GM23338 (cell line): ENCODE data around the gene DCLK2. TPM values are rescaled to one million over a fixed set of nuclear protein-coding genes. Genes with fewer than 3 reads are reported as not detected.

Experiments used
- ATAC-seq: fragments of 200-7000 bp; cut with Tn5 transposase; 3 replicates; pipeline ENCODE4 v1.9.1; 2020
- DNase-seq: peaks from one replicate; pipeline ENCODE4 v3.0.0-alpha.2; 2015; ENCODE audit warnings: low spot score
- H2AFZ ChIP-seq: fragments of 200-600 bp; sonication (generic); 2 replicates; pipeline ENCODE4 v1.8.0; 2016; ENCODE audit warnings: antibody characterized with exemption, mild to moderate bottlenecking, moderate library complexity
- H3F3A ChIP-seq: fragments of 200-600 bp; sonication (generic); replicated peaks from 2 replicates; pipeline ENCODE4 v1.8.0; 2017; ENCODE audit warnings: antibody characterized with exemption, mixed run types, low read depth
- H3K27ac ChIP-seq: fragments of 200-600 bp; sonication (generic); 2 replicates; pipeline ENCODE4 v1.6.1; 2016; ENCODE audit warnings: low read depth
- H3K27me3 ChIP-seq: fragments of 200-600 bp; sonication (generic); 2 replicates; pipeline ENCODE4 v1.8.0; 2016; ENCODE audit warnings: mild to moderate bottlenecking, mixed run types, moderate library complexity; ENCODE audit not compliant: insufficient read depth
- H3K36me3 ChIP-seq: fragments of 200-600 bp; sonication (generic); 2 replicates; pipeline ENCODE4 v1.8.0; 2016; ENCODE audit warnings: mild to moderate bottlenecking; ENCODE audit not compliant: insufficient read depth
- H3K4me1 ChIP-seq: fragments of 200-600 bp; sonication (generic); 2 replicates; pipeline ENCODE4 v1.8.0; 2016; ENCODE audit warnings: mild to moderate bottlenecking, moderate library complexity; ENCODE audit not compliant: insufficient read depth
- H3K4me2 ChIP-seq: fragments of 200-600 bp; sonication (generic); 2 replicates; pipeline ENCODE4 v1.7.1; 2017; ENCODE audit warnings: mixed run types
- H3K4me3 ChIP-seq: fragments of 200-600 bp; sonication (generic); 2 replicates; pipeline ENCODE4 v1.6.1; 2016; ENCODE audit warnings: mixed run types
- H3K79me2 ChIP-seq: fragments of 200-600 bp; sonication (generic); replicated peaks from 2 replicates; pipeline ENCODE4 v1.8.0; 2017; ENCODE audit warnings: mild to moderate bottlenecking; ENCODE audit not compliant: insufficient read depth
- H3K9me2 ChIP-seq: fragments of 200-600 bp; sonication (generic); 2 replicates; pipeline ENCODE4 v1.8.0; 2017; ENCODE audit not compliant: insufficient read depth
- H4K20me1 ChIP-seq: fragments of 200-600 bp; sonication (generic); replicated peaks from 2 replicates; pipeline ENCODE4 v1.8.0; 2017; ENCODE audit warnings: mild to moderate bottlenecking; ENCODE audit not compliant: insufficient read depth
- H3K27ac Mint-ChIP-seq: 2 replicates; pipeline ENCODE4 v1.8.0; 2020; ENCODE audit warnings: inconsistent platforms, mild to moderate bottlenecking, moderate library complexity, mixed read lengths
- H3K27me3 Mint-ChIP-seq: 3 replicates; pipeline ENCODE4 v1.8.0; 2022; ENCODE audit warnings: low read depth, mild to moderate bottlenecking, moderate library complexity, mixed read lengths, inconsistent platforms; ENCODE audit not compliant: insufficient read depth, poor library complexity
- H3K36me3 Mint-ChIP-seq: 3 replicates; pipeline ENCODE4 v1.8.0; 2021; ENCODE audit warnings: low read depth, mild to moderate bottlenecking, inconsistent platforms, moderate library complexity, mixed read lengths
- H3K4me1 Mint-ChIP-seq: 3 replicates; pipeline ENCODE4 v1.8.0; 2020; ENCODE audit warnings: mild to moderate bottlenecking, inconsistent platforms, mixed read lengths
- H3K4me3 Mint-ChIP-seq: 3 replicates; pipeline ENCODE4 v1.8.0; 2021; ENCODE audit warnings: moderate library complexity, mild to moderate bottlenecking, inconsistent platforms, mixed read lengths
- H3K9me3 Mint-ChIP-seq: 3 replicates; pipeline ENCODE4 v1.8.0; 2020; ENCODE audit warnings: moderate library complexity, mild to moderate bottlenecking, inconsistent platforms, mixed read lengths
- ETS1 ChIP-seq: IDR thresholded peaks from 2 replicates; pipeline ENCODE4 v1.6.1; 2016; ENCODE audit warnings: antibody characterized with exemption
- EZH2 ChIP-seq: fragments of 200-600 bp; sonication (generic); IDR thresholded peaks from one replicate; pipeline ENCODE4 v1.8.0; 2017; ENCODE audit warnings: antibody characterized with exemption, mild to moderate bottlenecking, low read depth; ENCODE audit not compliant: unreplicated experiment
- JUNB ChIP-seq: IDR thresholded peaks from one replicate; pipeline ENCODE4 v1.6.1; 2016; ENCODE audit warnings: antibody characterized with exemption; ENCODE audit not compliant: unreplicated experiment
- NANOG ChIP-seq: IDR thresholded peaks from 2 replicates; pipeline ENCODE4 v1.6.1; 2016; ENCODE audit warnings: antibody characterized with exemption, borderline replicate concordance
- POLR2AphosphoS5 ChIP-seq: IDR thresholded peaks from 2 replicates; pipeline ENCODE4 v1.6.1; 2016; ENCODE audit warnings: antibody characterized with exemption, low read depth
- ZNF114 ChIP-seq: fragments of 250-450 bp; sonication (Bioruptor Pico); IDR thresholded peaks from 2 replicates; pipeline ENCODE4 v1.5.0; 2020; ENCODE audit warnings: mild to moderate bottlenecking, moderate library complexity
- ZNF331 ChIP-seq: fragments of 250-450 bp; sonication (Bioruptor Pico); IDR thresholded peaks from 2 replicates; pipeline ENCODE4 v1.5.0; 2020; ENCODE audit warnings: low read depth, mild to moderate bottlenecking, moderate library complexity
- ZNF462 ChIP-seq: fragments of 250-450 bp; sonication (Bioruptor Pico); IDR thresholded peaks from 2 replicates; pipeline ENCODE4 v1.5.0; 2020; ENCODE audit warnings: mild to moderate bottlenecking, moderate library complexity
- polyA plus RNA-seq: library from polyadenylated mRNA; unstranded; fragments of >200 nt; fragmentation: Nextera tagmentation; extraction: Ambion mirVana; gene quantifications from 2 replicates; pipeline ENCODE4 v1.2.1, GENCODE V29; 2016
- total RNA-seq: library from RNA; depleted of rRNA; stranded (reverse); fragments of >200 nt; shearing (Covaris generic); gene quantifications from 2 replicates; pipeline ENCODE4 v1.2.3, GENCODE V29; 2014
- TF ChIP-seq, protein P1 (sequence below), 2 experiments: fragments of 200-600 bp in 1 of 2; sonication (generic) in 1 of 2; conservative IDR thresholded peaks; 2 replicates each; pipeline versions ENCODE4 v1.5.1 to v1.6.1; 2016 to 2017; ENCODE audit warnings: antibody characterized with exemption in 2 of 2, low read depth in 2 of 2, mild to moderate bottlenecking in 2 of 2, moderate library complexity in 1 of 2
- TF ChIP-seq, protein P2 (sequence below): IDR thresholded peaks from one replicate; pipeline ENCODE4 v1.6.1; 2018; ENCODE audit warnings: antibody characterized with exemption; ENCODE audit not compliant: unreplicated experiment

DCLK2 gene
- total and polyA plus RNA-seq, 2 experiments from 2014 or later = 0.49 TPM; not detected in 1

DNA sequence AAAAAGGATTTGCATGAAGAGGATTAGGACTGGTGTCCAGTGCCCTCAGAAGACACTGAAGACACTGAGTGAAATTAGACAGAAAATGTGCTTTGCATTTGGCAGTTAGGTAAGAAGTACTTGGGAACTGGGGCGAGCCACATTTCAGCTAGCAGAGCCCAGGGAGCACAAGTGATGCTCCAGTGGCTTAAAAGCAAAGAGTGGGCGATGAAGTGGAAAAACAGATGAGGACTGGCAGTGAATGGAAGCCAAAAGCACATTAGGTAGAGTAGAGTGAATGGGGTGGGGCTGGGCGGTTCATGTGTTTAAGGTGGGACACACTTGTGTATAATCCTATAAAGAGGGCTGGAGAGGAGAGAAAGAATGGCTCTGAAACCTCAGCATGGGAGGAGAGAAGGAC is 18.4 kb downstream of the DCLK2 start:
- TF ChIP-seq, protein P1, sequence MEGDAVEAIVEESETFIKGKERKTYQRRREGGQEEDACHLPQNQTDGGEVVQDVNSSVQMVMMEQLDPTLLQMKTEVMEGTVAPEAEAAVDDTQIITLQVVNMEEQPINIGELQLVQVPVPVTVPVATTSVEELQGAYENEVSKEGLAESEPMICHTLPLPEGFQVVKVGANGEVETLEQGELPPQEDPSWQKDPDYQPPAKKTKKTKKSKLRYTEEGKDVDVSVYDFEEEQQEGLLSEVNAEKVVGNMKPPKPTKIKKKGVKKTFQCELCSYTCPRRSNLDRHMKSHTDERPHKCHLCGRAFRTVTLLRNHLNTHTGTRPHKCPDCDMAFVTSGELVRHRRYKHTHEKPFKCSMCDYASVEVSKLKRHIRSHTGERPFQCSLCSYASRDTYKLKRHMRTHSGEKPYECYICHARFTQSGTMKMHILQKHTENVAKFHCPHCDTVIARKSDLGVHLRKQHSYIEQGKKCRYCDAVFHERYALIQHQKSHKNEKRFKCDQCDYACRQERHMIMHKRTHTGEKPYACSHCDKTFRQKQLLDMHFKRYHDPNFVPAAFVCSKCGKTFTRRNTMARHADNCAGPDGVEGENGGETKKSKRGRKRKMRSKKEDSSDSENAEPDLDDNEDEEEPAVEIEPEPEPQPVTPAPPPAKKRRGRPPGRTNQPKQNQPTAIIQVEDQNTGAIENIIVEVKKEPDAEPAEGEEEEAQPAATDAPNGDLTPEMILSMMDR (conservative IDR thresholded peaks at IDR 0.05; ENCODE audit: low read depth in 2 of 2) = no peak
- TF ChIP-seq, protein P2, sequence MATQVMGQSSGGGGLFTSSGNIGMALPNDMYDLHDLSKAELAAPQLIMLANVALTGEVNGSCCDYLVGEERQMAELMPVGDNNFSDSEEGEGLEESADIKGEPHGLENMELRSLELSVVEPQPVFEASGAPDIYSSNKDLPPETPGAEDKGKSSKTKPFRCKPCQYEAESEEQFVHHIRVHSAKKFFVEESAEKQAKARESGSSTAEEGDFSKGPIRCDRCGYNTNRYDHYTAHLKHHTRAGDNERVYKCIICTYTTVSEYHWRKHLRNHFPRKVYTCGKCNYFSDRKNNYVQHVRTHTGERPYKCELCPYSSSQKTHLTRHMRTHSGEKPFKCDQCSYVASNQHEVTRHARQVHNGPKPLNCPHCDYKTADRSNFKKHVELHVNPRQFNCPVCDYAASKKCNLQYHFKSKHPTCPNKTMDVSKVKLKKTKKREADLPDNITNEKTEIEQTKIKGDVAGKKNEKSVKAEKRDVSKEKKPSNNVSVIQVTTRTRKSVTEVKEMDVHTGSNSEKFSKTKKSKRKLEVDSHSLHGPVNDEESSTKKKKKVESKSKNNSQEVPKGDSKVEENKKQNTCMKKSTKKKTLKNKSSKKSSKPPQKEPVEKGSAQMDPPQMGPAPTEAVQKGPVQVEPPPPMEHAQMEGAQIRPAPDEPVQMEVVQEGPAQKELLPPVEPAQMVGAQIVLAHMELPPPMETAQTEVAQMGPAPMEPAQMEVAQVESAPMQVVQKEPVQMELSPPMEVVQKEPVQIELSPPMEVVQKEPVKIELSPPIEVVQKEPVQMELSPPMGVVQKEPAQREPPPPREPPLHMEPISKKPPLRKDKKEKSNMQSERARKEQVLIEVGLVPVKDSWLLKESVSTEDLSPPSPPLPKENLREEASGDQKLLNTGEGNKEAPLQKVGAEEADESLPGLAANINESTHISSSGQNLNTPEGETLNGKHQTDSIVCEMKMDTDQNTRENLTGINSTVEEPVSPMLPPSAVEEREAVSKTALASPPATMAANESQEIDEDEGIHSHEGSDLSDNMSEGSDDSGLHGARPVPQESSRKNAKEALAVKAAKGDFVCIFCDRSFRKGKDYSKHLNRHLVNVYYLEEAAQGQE = no peak
- TF ChIP-seq ZNF114 (CRISPR knock-in tag) (no peak), ZNF331 (CRISPR knock-in tag) (no peak), ZNF462 (CRISPR knock-in tag) (no peak), ETS1 (no peak), NANOG (no peak), JUNB (no peak), EZH2 (no peak), POLR2AphosphoS5 (no peak)
- Histone ChIP-seq H4K20me1 (no peaks in the 10 kb centered on the region), H3K4me3 (no peak overlapping the region), H3K4me1 (no peaks in the 10 kb centered on the region), H2AFZ (no peak overlapping the region), H3F3A (no peaks in the 10 kb centered on the region), H3K36me3 (no peaks in the 10 kb centered on the region), H3K79me2 (no peaks in the 10 kb centered on the region), H3K27me3 (no peaks in the 10 kb centered on the region), H3K9me2 (no peaks in the 10 kb centered on the region), H3K4me2 (no peak overlapping the region), H3K27ac (no peak overlapping the region)
- H3K4me1 Mint-ChIP-seq = no peaks in the 10 kb centered on the region
- no peak for ATAC-seq
- no peak for DNase-seq
- no peak overlapping the region for H3K4me3 Mint-ChIP-seq
- no peaks in the 10 kb centered on the region for H3K9me3 Mint-ChIP-seq
- H3K27ac Mint-ChIP-seq = no peak overlapping the region
- H3K27me3 Mint-ChIP-seq = no peaks in the 10 kb centered on the region
- H3K36me3 Mint-ChIP-seq = no peaks in the 10 kb centered on the region
